ENCODE results near the gene ANKS1A.
A peak's percentile ranks its signal among the peaks of the same experiment; 100 is the strongest.
"Not testable (repeated sequence)": the region's sequence is repeated elsewhere in the genome, so short reads cannot be mapped to it uniquely, and the experiment has no call there.

ANKS1A gene

GRCh38 chr6:35091346-35092083, 202.5 kb downstream of the ANKS1A start:
- Histone ChIP-seq H3K4me1 (ENCODE audit: control insufficient read depth, insufficient read depth, low read length) (peaks cover 12% of the 10 kb centered on the region), H3K36me3 (ENCODE audit: control insufficient read depth, insufficient read depth, low read length) (peaks cover 36% of the 10 kb centered on the region), H3K27ac (ENCODE audit: low read depth, low read length) (no peak overlapping the region), H3K27me3 (ENCODE audit: control insufficient read depth, insufficient read depth, low read length) (no peaks in the 10 kb centered on the region), H3K4me3 (ENCODE audit: low read depth, low read length) (no peak overlapping the region), H3K9me3 (ENCODE audit: control insufficient read depth, insufficient read depth, low read depth, low read length) (no peaks in the 10 kb centered on the region), H3K9ac (ENCODE audit: low read length) (no peak overlapping the region)

DNA sequence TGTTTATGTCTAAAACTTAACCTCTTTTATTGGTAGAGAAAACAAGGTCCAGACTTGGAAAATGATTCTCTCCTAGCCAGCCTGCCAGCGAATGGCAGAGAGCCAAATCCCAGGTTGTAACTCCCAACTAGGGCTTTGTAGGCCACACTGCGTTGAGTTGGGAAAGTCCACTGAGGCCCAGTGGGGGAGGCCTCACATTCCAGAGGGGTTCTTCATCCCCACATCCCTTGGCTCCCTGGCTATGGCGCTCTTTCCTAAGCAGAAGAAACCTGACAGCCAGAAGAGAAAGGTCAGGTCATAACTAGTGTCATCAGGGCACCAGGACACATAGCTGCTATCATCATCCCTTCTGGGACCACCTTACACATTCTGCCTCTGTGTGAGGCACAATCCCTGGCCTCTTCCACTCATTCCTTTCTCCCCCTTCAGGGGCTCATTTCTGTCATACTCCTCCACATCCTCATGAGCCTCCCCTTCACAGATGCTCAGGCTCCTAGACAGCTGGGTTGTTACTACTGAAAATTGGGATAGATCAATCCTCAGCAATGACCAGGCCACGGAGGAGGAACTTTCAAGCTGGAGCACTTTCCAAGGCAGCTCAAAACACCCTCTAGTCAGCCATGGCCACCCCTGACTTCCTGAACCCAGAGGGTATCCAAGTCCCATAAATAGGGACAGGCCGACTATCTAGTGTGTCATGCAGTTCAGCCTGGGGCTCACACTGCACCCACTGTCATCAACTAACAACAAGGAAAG, 203.5 kb downstream of the ANKS1A start:
- H3K27me3 ChIP-seq (ENCODE audit: control insufficient read depth, insufficient read depth, low read length) = no peaks in the 10 kb centered on the region
- H3K4me1 ChIP-seq (ENCODE audit: control insufficient read depth, insufficient read depth, low read length) = peaks cover 19% of the 10 kb centered on the region
- no peaks in the 10 kb centered on the region for H3K9me3 ChIP-seq (ENCODE audit: control insufficient read depth, insufficient read depth, low read depth, low read length)
- peaks cover 25% of the 10 kb centered on the region for H3K36me3 ChIP-seq (ENCODE audit: control insufficient read depth, insufficient read depth, low read length)
- H3K27ac ChIP-seq (ENCODE audit: low read depth, low read length) = no peak overlapping the region
- H3K4me3 ChIP-seq (ENCODE audit: low read depth, low read length) = no peak overlapping the region
- H3K9ac ChIP-seq (ENCODE audit: low read length) = no peak overlapping the region

GRCh38 chr6:35093118-35093445, 204.0 kb downstream of the ANKS1A start:
- peaks cover 20% of the 10 kb centered on the region for H3K36me3 ChIP-seq (ENCODE audit: control insufficient read depth, insufficient read depth, low read length)

DNA sequence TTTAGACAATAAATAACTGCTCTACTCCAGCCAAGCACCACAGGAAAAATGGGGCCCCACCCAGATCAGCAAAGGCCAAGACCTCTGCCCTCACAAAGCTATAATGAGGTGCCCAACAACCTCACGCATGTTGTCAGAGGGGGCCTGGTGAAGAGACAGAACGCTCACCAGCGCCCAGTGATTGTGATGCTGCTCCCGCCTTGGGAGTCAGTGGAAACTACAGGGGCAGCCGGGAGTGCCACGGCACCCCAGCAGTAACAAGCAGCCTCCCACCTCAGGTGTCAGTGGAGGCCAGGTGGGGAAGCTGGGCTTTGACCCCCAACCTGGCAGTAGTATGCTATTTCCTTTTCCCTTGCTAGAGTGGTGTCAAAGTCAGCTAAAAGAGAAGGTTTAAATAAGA, 204.7 kb downstream of the ANKS1A start:
- H3K4me1 ChIP-seq (ENCODE audit: control insufficient read depth, insufficient read depth, low read length) = peaks cover 19% of the 10 kb centered on the region
- no peak overlapping the region for H3K9ac ChIP-seq (ENCODE audit: low read length)
- H3K27ac ChIP-seq (ENCODE audit: low read depth, low read length) = no peak overlapping the region
- H3K27me3 ChIP-seq (ENCODE audit: control insufficient read depth, insufficient read depth, low read length) = no peaks in the 10 kb centered on the region
- H3K36me3 ChIP-seq (ENCODE audit: control insufficient read depth, insufficient read depth, low read length) = peaks cover 13% of the 10 kb centered on the region
- no peak overlapping the region for H3K4me3 ChIP-seq (ENCODE audit: low read depth, low read length)
- no peaks in the 10 kb centered on the region for H3K9me3 ChIP-seq (ENCODE audit: control insufficient read depth, insufficient read depth, low read depth, low read length)

More at GRCh38 chr6:35093118-35093445, 204.0 kb downstream of the ANKS1A start:
- Histone ChIP-seq H3K4me1 (ENCODE audit: control insufficient read depth, insufficient read depth, low read length) (peaks cover 19% of the 10 kb centered on the region), H3K27ac (ENCODE audit: low read depth, low read length) (no peak overlapping the region), H3K9me3 (ENCODE audit: control insufficient read depth, insufficient read depth, low read depth, low read length) (no peaks in the 10 kb centered on the region), H3K4me3 (ENCODE audit: low read depth, low read length) (no peak overlapping the region), H3K9ac (ENCODE audit: low read length) (no peak overlapping the region), H3K27me3 (ENCODE audit: control insufficient read depth, insufficient read depth, low read length) (no peaks in the 10 kb centered on the region)

GRCh38 chr6:35094183-35094582, 205.1 kb downstream of the ANKS1A start:
- no peak overlapping the region for H3K27ac ChIP-seq (ENCODE audit: low read depth, low read length)
- no peak overlapping the region for H3K4me3 ChIP-seq (ENCODE audit: low read depth, low read length)
- peaks cover 19% of the 10 kb centered on the region for H3K4me1 ChIP-seq (ENCODE audit: control insufficient read depth, insufficient read depth, low read length)
- H3K9me3 ChIP-seq (ENCODE audit: control insufficient read depth, insufficient read depth, low read depth, low read length) = no peaks in the 10 kb centered on the region
- H3K27me3 ChIP-seq (ENCODE audit: control insufficient read depth, insufficient read depth, low read length) = no peaks in the 10 kb centered on the region
- no peak overlapping the region for H3K9ac ChIP-seq (ENCODE audit: low read length)
- H3K36me3 ChIP-seq (ENCODE audit: control insufficient read depth, insufficient read depth, low read length) = peaks cover 9% of the 10 kb centered on the region; the same call in 1 of the 2 replicates

DNA sequence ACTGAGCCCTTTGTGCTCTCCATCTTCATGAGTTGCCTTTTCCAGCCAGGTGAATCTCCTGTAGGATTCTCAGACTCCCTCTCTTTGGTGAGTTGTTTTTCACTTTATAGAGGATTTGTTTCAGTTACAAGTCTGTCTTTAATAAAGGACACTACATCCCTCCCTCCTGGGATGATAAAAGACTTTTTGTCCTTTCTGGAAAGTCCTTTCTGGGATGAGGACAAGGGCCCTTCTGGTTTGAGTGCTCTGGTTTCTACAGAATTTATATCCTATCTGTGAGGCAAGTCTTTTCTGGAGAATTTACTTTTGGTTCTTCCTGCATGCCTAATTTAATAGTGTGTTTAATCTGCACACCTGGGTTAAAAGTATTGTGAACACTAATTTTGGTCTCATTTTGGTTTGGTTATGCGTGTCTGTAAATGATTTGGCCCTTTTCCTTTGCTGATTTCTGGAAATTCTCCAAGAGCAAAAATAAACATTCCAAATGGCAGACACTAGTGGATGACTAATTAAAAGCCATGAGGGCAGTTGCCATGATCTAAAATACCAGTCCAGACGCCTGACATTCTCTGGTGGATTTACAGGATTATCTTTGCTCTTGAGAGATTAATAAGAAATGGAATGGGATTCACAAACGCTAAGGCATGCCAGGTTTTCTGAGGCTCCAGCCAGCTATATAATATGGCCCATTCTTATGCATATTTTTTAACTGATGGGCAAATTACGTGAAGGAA, 207.2 kb downstream of the ANKS1A start:
- no peak overlapping the region for H3K9ac ChIP-seq (ENCODE audit: low read length)
- no peaks in the 10 kb centered on the region for H3K36me3 ChIP-seq (ENCODE audit: control insufficient read depth, insufficient read depth, low read length)
- H3K27me3 ChIP-seq (ENCODE audit: control insufficient read depth, insufficient read depth, low read length) = no peaks in the 10 kb centered on the region
- no peak overlapping the region for H3K4me3 ChIP-seq (ENCODE audit: low read depth, low read length)
- H3K4me1 ChIP-seq (ENCODE audit: control insufficient read depth, insufficient read depth, low read length) = peaks cover 19% of the 10 kb centered on the region
- H3K27ac ChIP-seq (ENCODE audit: low read depth, low read length) = peak overlapping the region; percentile 78
- no peaks in the 10 kb centered on the region for H3K9me3 ChIP-seq (ENCODE audit: control insufficient read depth, insufficient read depth, low read depth, low read length)

GRCh38 chr6:35099116-35099515, 210.1 kb downstream of the ANKS1A start:
- Histone ChIP-seq H3K9me3 (ENCODE audit: control insufficient read depth, insufficient read depth, low read depth, low read length) (no peaks in the 10 kb centered on the region), H3K4me3 (ENCODE audit: low read depth, low read length) (no peak overlapping the region), H3K36me3 (ENCODE audit: control insufficient read depth, insufficient read depth, low read length) (no peaks in the 10 kb centered on the region), H3K9ac (ENCODE audit: low read length) (no peak overlapping the region), H3K27ac (ENCODE audit: low read depth, low read length) (no peak overlapping the region), H3K27me3 (ENCODE audit: control insufficient read depth, insufficient read depth, low read length) (no peaks in the 10 kb centered on the region), H3K4me1 (ENCODE audit: control insufficient read depth, insufficient read depth, low read length) (peaks cover 15% of the 10 kb centered on the region)

DNA sequence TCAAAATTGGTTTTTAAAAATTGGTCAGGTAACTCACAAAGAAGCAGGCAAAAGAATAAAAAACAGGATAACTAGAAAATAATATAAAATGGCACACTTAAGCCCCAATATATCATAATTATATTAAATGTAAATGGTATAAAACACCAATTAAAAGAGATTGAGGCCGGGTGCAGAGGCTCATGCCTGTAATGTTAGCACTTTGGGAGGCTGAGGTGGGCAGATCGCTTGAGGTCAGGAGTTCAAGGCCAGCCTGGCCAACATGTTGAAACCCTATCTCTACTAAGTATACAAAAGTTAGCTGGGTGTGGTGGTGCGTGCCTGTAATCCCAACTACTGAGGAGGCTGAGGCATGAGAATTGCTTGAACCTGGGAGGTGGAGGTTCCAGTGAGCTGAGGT, 216.0 kb downstream of the ANKS1A start:
- H3K27me3 ChIP-seq (ENCODE audit: control insufficient read depth, insufficient read depth, low read length) = no peaks in the 10 kb centered on the region
- H3K4me1 ChIP-seq (ENCODE audit: control insufficient read depth, insufficient read depth, low read length) = no peaks in the 10 kb centered on the region
- no peak overlapping the region for H3K27ac ChIP-seq (ENCODE audit: low read depth, low read length)
- H3K9ac ChIP-seq (ENCODE audit: low read length) = no peak overlapping the region
- no peaks in the 10 kb centered on the region for H3K36me3 ChIP-seq (ENCODE audit: control insufficient read depth, insufficient read depth, low read length)
- H3K4me3 ChIP-seq (ENCODE audit: low read depth, low read length) = no peak overlapping the region
- H3K9me3 ChIP-seq (ENCODE audit: control insufficient read depth, insufficient read depth, low read depth, low read length) = no peaks in the 10 kb centered on the region

DNA sequence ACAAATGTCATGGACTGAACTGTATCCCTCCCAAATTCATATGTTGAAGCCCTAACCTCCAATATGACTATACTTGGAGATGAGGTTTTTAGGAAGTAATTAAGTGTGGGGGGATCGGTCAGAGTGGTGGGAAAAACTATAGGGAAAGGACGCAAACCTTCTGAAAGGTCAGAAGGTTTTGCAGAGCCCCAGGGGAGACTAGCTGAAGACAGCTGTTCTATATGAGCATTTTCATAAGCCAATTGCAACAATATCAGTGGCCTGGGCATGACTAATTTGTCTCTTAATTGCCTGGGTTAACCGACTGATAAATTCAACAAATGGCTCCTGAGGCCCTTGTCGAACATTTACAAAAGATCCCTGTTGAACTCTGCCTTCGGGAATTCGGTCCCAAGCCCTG, 217.0 kb downstream of the ANKS1A start:
- H3K9ac ChIP-seq (ENCODE audit: low read length); H3K27me3 ChIP-seq (ENCODE audit: control insufficient read depth, insufficient read depth, low read length); H3K9me3 ChIP-seq (ENCODE audit: control insufficient read depth, insufficient read depth, low read depth, low read length); H3K27ac ChIP-seq (ENCODE audit: low read depth, low read length); H3K36me3 ChIP-seq (ENCODE audit: control insufficient read depth, insufficient read depth, low read length); H3K4me1 ChIP-seq (ENCODE audit: control insufficient read depth, insufficient read depth, low read length); H3K4me3 ChIP-seq (ENCODE audit: low read depth, low read length): not testable (repeated sequence)

- H3K4me3 ChIP-seq (ENCODE audit: low read depth, low read length); H3K36me3 ChIP-seq (ENCODE audit: control insufficient read depth, insufficient read depth, low read length); H3K27ac ChIP-seq (ENCODE audit: low read depth, low read length); H3K9me3 ChIP-seq (ENCODE audit: control insufficient read depth, insufficient read depth, low read depth, low read length); H3K9ac ChIP-seq (ENCODE audit: low read length); H3K4me1 ChIP-seq (ENCODE audit: control insufficient read depth, insufficient read depth, low read length); H3K27me3 ChIP-seq (ENCODE audit: control insufficient read depth, insufficient read depth, low read length): not testable (repeated sequence)
Measured at GRCh38 chr6:35107208-35107607, 218.2 kb downstream of the ANKS1A start.

- H3K27me3 ChIP-seq (ENCODE audit: control insufficient read depth, insufficient read depth, low read length); H3K4me3 ChIP-seq (ENCODE audit: low read depth, low read length); H3K9ac ChIP-seq (ENCODE audit: low read length); H3K9me3 ChIP-seq (ENCODE audit: control insufficient read depth, insufficient read depth, low read depth, low read length); H3K36me3 ChIP-seq (ENCODE audit: control insufficient read depth, insufficient read depth, low read length); H3K27ac ChIP-seq (ENCODE audit: low read depth, low read length); H3K4me1 ChIP-seq (ENCODE audit: control insufficient read depth, insufficient read depth, low read length): not testable (repeated sequence)
Measured at GRCh38 chr6:35107761-35108160, 218.7 kb downstream of the ANKS1A start.

Measured in HUES6 (cell line).